ENCODE measurements around the gene ANKS3.

The ANKS3 gene

DNA sequence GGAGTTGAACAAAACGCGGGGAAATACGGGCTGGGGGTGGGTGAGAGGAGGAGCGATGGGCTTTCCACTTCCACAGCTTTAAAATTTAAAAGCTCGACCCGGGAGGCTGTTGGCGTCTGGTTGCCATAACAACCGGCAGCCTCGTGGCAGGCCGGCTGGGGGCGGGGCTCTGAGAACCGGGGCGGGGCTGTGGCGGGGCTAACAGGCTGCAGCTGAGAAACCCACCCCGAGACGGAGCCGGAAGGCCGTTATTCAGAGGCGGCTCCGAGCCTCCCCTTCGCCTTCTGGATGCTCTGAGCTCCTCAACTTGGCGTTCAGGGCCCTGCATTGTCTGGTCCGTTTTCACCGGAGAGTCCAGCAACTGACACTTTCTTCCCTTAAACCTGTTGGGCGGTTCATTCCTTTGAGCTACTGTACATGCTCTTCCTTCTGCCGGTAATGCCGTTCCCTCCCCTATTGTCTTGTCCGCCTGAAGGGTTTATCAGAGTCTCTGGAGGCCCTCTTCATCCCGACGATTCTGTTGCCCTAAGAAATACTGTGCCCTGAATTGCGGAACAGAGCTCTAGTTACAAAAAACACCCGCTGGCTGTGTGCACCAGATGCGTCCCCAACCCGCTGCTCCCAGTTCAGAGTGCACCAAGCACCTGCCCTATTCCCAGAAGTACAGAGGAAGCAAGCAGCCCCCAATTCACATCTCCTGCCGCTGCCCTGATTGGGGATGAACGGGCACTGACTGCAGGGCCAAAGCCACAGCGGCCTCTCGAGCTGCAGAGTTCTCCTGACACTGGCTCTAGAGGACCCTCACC is 862 bp upstream of the ANKS3 start:
- peak; percentile 96 for DNase-seq (ENCODE audit: low spot score)
- TF ChIP-seq, protein P1, sequence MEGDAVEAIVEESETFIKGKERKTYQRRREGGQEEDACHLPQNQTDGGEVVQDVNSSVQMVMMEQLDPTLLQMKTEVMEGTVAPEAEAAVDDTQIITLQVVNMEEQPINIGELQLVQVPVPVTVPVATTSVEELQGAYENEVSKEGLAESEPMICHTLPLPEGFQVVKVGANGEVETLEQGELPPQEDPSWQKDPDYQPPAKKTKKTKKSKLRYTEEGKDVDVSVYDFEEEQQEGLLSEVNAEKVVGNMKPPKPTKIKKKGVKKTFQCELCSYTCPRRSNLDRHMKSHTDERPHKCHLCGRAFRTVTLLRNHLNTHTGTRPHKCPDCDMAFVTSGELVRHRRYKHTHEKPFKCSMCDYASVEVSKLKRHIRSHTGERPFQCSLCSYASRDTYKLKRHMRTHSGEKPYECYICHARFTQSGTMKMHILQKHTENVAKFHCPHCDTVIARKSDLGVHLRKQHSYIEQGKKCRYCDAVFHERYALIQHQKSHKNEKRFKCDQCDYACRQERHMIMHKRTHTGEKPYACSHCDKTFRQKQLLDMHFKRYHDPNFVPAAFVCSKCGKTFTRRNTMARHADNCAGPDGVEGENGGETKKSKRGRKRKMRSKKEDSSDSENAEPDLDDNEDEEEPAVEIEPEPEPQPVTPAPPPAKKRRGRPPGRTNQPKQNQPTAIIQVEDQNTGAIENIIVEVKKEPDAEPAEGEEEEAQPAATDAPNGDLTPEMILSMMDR (IDR thresholded peaks at IDR 0.05; ENCODE audit: extremely low read depth, missing control alignments), result no peak

DNA sequence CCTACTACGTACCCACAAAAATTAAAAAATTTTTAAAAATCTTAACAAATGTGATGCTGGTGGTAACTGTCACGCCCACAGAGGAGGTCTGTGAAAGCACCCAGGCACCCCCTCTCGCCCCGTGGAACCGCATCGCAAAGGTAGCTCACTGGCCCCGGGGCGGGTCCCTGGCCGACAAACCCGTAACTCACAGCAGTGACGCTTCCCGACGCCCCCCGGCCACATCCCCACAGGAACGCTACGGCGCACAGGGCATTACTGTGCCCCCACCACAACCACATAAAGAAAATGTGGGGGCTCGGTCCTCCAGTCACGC is 366 bp downstream of the ANKS3 start:
- DNase-seq (ENCODE audit: low spot score), result no peak
- TF ChIP-seq, protein P1 (IDR thresholded peaks at IDR 0.05; ENCODE audit: extremely low read depth, missing control alignments), result no peak

DNA sequence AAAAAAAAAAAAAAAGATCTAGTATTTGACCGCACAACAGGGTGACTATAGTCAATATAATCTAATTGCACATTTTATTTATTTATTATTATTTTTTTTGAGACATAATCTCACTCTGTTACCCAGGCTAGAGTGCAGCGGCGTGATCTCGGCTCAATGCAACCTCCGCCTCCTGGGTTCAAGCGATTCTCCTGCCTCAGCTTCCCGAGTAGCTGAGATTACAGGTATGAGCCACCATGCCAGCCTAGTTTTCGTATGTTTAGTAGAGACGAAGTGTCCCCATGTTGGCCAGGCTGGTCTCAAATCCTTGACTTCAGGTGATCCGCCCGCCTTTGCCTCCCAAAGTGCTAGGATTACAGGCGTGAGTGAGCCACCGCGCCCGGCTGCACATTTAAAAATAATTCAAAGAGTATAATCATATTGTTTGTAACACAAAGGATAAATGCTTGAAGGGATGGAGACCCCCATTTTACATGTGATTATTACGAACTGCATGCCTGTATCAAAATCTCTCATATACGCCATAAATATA is 794 bp downstream of the ANKS3 start:
- DNase-seq (ENCODE audit: low spot score), result no peak
- TF ChIP-seq, protein P1 (IDR thresholded peaks at IDR 0.05; ENCODE audit: extremely low read depth, missing control alignments), result no peak

DNA sequence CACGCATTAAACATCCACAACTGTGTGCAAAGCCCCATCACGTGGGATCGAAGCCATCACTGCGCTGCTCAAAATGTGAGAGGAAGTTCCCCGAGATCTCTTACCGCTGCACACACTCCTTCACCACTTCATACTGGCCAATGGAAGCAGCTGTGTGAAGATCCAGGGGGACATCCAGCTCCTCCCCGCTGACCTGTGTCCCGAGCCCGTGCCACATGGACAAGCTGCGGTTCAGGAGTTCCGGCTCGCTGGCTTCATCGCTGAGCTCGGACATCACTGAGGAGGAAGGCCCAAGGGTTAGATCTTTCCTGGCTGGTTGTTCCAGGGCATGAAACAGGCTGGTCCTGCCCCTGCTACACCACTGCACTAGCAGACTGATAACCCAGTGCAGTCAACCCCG is 4.2 kb downstream of the ANKS3 start:
- no peak for DNase-seq (ENCODE audit: low spot score)
- TF ChIP-seq, protein P1 (IDR thresholded peaks at IDR 0.05; ENCODE audit: extremely low read depth, missing control alignments), result no peak

DNA sequence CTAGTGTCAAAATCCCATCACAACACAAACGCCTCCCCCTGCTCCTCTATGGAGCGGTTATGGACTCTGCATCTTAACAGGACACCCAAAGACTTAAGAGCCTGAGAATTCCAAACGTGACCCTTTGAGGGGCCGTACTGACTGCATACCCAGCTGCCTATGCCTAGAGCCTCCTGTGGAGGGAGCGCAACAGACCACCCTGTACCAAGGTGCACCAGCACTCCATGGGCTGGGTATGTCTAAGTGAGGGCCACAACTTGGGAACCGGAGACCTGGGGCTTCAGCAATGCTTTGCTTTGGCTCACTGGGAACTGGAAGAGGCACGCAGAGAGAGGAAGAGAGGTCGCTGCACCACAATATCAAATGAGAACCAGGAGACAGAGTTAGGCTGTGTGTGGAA is 5.4 kb downstream of the ANKS3 start:
- no peak for DNase-seq (ENCODE audit: low spot score)
- TF ChIP-seq, protein P1 (IDR thresholded peaks at IDR 0.05; ENCODE audit: extremely low read depth, missing control alignments), result no peak

DNA sequence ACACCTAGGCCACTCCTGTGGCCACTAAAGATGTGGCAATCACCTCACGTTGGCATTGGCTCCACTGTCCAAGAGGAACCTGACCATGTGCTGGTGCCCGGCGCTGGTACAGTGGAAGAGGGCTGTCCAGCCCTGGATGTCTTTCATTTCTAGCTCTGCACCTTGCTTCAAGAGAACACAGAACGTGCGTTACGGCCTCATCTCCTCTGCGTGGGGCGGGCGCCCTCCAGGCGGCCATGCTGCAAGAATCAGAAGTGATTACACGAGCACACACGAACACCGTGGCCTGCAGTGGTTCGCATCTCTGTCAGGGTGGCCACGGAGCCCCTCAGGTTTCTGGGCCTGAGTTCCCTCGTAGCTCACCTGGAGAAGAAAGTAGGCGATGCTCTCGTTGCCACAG is 7.5 kb downstream of the ANKS3 start:
- DNase-seq (ENCODE audit: low spot score), result no peak
- TF ChIP-seq, protein P1 (IDR thresholded peaks at IDR 0.05; ENCODE audit: extremely low read depth, missing control alignments), result no peak

DNA sequence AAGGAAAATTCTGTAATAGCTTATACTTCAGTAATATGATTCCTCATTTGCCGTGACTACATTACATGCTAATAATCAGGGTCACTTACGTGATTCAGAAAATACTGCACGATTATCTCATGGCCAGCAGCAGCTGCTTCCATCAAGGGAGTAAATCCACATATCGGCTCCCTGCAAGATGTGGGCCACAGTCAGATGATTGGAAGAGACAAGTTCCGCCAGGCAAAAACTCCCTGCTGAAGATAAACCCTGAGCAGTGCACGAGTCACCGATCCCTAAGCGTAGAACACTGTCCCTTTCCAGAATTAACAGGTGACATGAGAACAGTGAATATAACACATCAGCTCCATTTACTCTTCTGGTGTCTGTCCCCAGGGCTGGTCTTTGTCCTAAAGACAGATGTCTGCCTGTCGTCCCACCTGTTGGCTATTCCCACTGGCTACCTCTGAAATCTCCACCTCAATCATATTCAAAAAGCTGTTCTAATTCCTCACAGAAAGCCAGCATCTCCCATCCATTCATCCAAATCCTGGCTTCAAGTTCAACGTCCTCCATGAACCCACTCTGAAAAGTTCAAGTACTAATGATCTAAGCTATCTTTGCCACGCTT is 9.3 kb downstream of the ANKS3 start:
- TF ChIP-seq, protein P1 (IDR thresholded peaks at IDR 0.05; ENCODE audit: extremely low read depth, missing control alignments), result no peak
- no peak for DNase-seq (ENCODE audit: low spot score)

All from GM20000 (cell line).